SK-N-SH treated with all-trans-retinoic acid at 6 μM for 48 hours (cell line): Measurements from ENCODE around the gene FHIP2A.

Source experiments
- ARNTL ChIP-seq: fragments of 450-650 bp; formaldehyde crosslinking; IDR thresholded peaks from 2 replicates; pipeline ENCODE4 v1.5.0; 2020; ENCODE audit warnings: low read depth, mild to moderate bottlenecking, moderate library complexity, borderline replicate concordance
- BACH2 ChIP-seq: fragments of 250-450 bp; sonication (Bioruptor Pico); IDR thresholded peaks from 2 replicates; pipeline ENCODE4 v1.9.0; 2021; ENCODE audit warnings: mild to moderate bottlenecking, borderline replicate concordance
- CREB5 ChIP-seq: fragments of 250-450 bp; sonication (Bioruptor Pico); IDR thresholded peaks from 2 replicates; pipeline ENCODE4 v1.5.1; 2020; ENCODE audit warnings: low read depth, mild to moderate bottlenecking, moderate library complexity
- CSDC2 ChIP-seq: fragments of 250-450 bp; sonication (Bioruptor Pico); IDR thresholded peaks from 2 replicates; pipeline ENCODE4 v1.5.0; 2020; ENCODE audit warnings: mild to moderate bottlenecking, moderate library complexity
- PATZ1 ChIP-seq: fragments of 250-450 bp; sonication (Bioruptor Pico); IDR thresholded peaks from 2 replicates; pipeline ENCODE4 v1.8.0; 2020; ENCODE audit warnings: mild to moderate bottlenecking, moderate library complexity, borderline replicate concordance
- RARB ChIP-seq: fragments of 250-450 bp; sonication (Bioruptor Pico); IDR thresholded peaks from 2 replicates; pipeline ENCODE4 v1.8.0; 2021; ENCODE audit warnings: mild to moderate bottlenecking, moderate library complexity
- SNAI2 ChIP-seq: fragments of 250-450 bp; sonication (Bioruptor Pico); IDR thresholded peaks from 2 replicates; pipeline ENCODE4 v1.5.0; 2020; ENCODE audit warnings: mild to moderate bottlenecking, moderate library complexity
- TCF4 ChIP-seq: fragments of 250-450 bp; sonication (Bioruptor Pico); IDR thresholded peaks from 2 replicates; pipeline ENCODE4 v1.8.0; 2021; ENCODE audit warnings: mild to moderate bottlenecking, moderate library complexity, borderline replicate concordance
- TOX ChIP-seq: fragments of 250-450 bp; sonication (Bioruptor Pico); IDR thresholded peaks from 2 replicates; pipeline ENCODE4 v1.8.0; 2021; ENCODE audit warnings: mild to moderate bottlenecking, moderate library complexity, borderline replicate concordance
- ZFP3 ChIP-seq: fragments of 250-450 bp; sonication (Bioruptor Pico); IDR thresholded peaks from 2 replicates; pipeline ENCODE4 v1.5.0; 2020; ENCODE audit warnings: mild to moderate bottlenecking, moderate library complexity
- ZFP30 ChIP-seq: fragments of 450-650 bp; formaldehyde crosslinking; IDR thresholded peaks from 2 replicates; pipeline ENCODE4 v1.5.0; 2022; ENCODE audit warnings: mild to moderate bottlenecking, moderate library complexity
- ZNF70 ChIP-seq: fragments of 450-650 bp; formaldehyde crosslinking; IDR thresholded peaks from 2 replicates; pipeline ENCODE4 v1.5.0; 2020; ENCODE audit warnings: mild to moderate bottlenecking, moderate library complexity

GRCh38 chr10:114862456-114862855 is 40.9 kb downstream of the FHIP2A start:
- no peak for TF ChIP-seq CSDC2 (CRISPR knock-in tag)
- TF ChIP-seq TCF4 (CRISPR knock-in tag) = no peak
- no peak for TF ChIP-seq ZFP30
- TF ChIP-seq SNAI2 (CRISPR knock-in tag) = no peak
- no peak for TF ChIP-seq CREB5 (CRISPR knock-in tag)
- no peak for TF ChIP-seq TOX (CRISPR knock-in tag)
- TF ChIP-seq PATZ1 (CRISPR knock-in tag) = no peak
- no peak for TF ChIP-seq ARNTL (CRISPR knock-in tag)
- no peak for TF ChIP-seq RARB (CRISPR knock-in tag)
- TF ChIP-seq ZFP3 = no peak
- TF ChIP-seq ZNF70 (CRISPR knock-in tag) = no peak
- TF ChIP-seq BACH2 (CRISPR knock-in tag) = no peak
